H9 (cell line): ENCODE data around the gene ARRB1. TPM values are rescaled to one million over a fixed set of nuclear protein-coding genes. Genes with fewer than 3 reads are reported as not detected.
A peak's percentile ranks its signal among the peaks of the same experiment; 100 is the strongest.

ENCODE experiments used
- DNase-seq: peaks from one replicate; pipeline ENCODE4 v3.0.0-alpha.2; 2017
- H2AFZ ChIP-seq: one replicate; pipeline ENCODE4 v1.6.1; 2013; ENCODE audit warnings: mild to moderate bottlenecking, low read length, control low read depth, moderate library complexity
- H2AK5ac ChIP-seq: 2 replicates; pipeline ENCODE4 v1.6.1; 2013; ENCODE audit warnings: low read length, control low read depth, mixed read lengths; ENCODE audit not compliant: insufficient read length
- H2BK120ac ChIP-seq: one replicate; pipeline ENCODE4 v1.6.1; 2013; ENCODE audit warnings: low read depth, mild to moderate bottlenecking, low read length, control low read depth, inconsistent platforms; ENCODE audit not compliant: poor library complexity, severe bottlenecking
- H2BK12ac ChIP-seq: 2 replicates; pipeline ENCODE4 v1.6.1; 2013; ENCODE audit warnings: low read length, control low read depth, mixed read lengths, low read depth; ENCODE audit not compliant: insufficient read length
- H2BK15ac ChIP-seq: 2 replicates; pipeline ENCODE4 v1.6.1; 2013; ENCODE audit warnings: low read depth, low read length, control low read depth
- H2BK20ac ChIP-seq: one replicate; pipeline ENCODE4 v1.6.1; 2013; ENCODE audit warnings: low read depth, mild to moderate bottlenecking, low read length, control low read depth, inconsistent platforms; ENCODE audit not compliant: poor library complexity, severe bottlenecking
- H2BK5ac ChIP-seq: 2 replicates; pipeline ENCODE4 v1.6.1; 2013; ENCODE audit warnings: low read length, control low read depth, mixed read lengths; ENCODE audit not compliant: insufficient read length
- H3K14ac ChIP-seq: 2 replicates; pipeline ENCODE4 v1.6.1; 2013; ENCODE audit warnings: low read length, control low read depth; ENCODE audit not compliant: insufficient read depth
- H3K18ac ChIP-seq: 2 replicates; pipeline ENCODE4 v1.6.1; 2013; ENCODE audit warnings: low read depth, mild to moderate bottlenecking, mixed read lengths, low read length, control low read depth; ENCODE audit not compliant: insufficient read length
- H3K23ac ChIP-seq: 2 replicates; pipeline ENCODE4 v1.6.1; 2013; ENCODE audit warnings: low read length, control low read depth, mixed read lengths, low read depth; ENCODE audit not compliant: insufficient read length
- H3K23me2 ChIP-seq: 2 replicates; pipeline ENCODE4 v1.6.1; 2013; ENCODE audit warnings: low read depth, mild to moderate bottlenecking, mixed read lengths, low read length, control low read depth; ENCODE audit not compliant: insufficient read length, poor library complexity, severe bottlenecking
- H3K27ac ChIP-seq: 2 replicates; pipeline ENCODE4 v1.5.1; 2013; ENCODE audit warnings: low read length, control low read depth, mixed read lengths, low read depth; ENCODE audit not compliant: insufficient read length
- H3K27me3 ChIP-seq: 2 replicates; pipeline ENCODE4 v1.6.1; 2013; ENCODE audit warnings: low read length, control low read depth, inconsistent platforms; ENCODE audit not compliant: insufficient read depth
- H3K4ac ChIP-seq: 2 replicates; pipeline ENCODE4 v1.6.1; 2013; ENCODE audit warnings: low read depth, mild to moderate bottlenecking, control low read depth, inconsistent platforms, low read length, moderate library complexity
- H3K4me1 ChIP-seq: 2 replicates; pipeline ENCODE4 v1.6.1; 2013; ENCODE audit warnings: low read length, control low read depth, inconsistent platforms; ENCODE audit not compliant: insufficient read depth
- H3K4me2 ChIP-seq: 2 replicates; pipeline ENCODE4 v1.6.1; 2013; ENCODE audit warnings: low read length, control low read depth, mixed read lengths; ENCODE audit not compliant: insufficient read length, insufficient read depth
- H3K56ac ChIP-seq: 2 replicates; pipeline ENCODE4 v1.6.1; 2013; ENCODE audit warnings: low read depth, mild to moderate bottlenecking, mixed read lengths, low read length, control low read depth; ENCODE audit not compliant: insufficient read length
- H3K79me1 ChIP-seq: 2 replicates; pipeline ENCODE4 v1.6.1; 2013; ENCODE audit warnings: low read depth, mild to moderate bottlenecking, moderate library complexity, low read length, control low read depth, inconsistent platforms; ENCODE audit not compliant: insufficient read depth, poor library complexity, severe bottlenecking
- H3K79me2 ChIP-seq: 2 replicates; pipeline ENCODE4 v1.6.1; 2013; ENCODE audit warnings: low read length, control low read depth, inconsistent platforms; ENCODE audit not compliant: insufficient read depth
- H3K9ac ChIP-seq: 2 replicates; pipeline ENCODE4 v1.6.1; 2013; ENCODE audit warnings: low read length, control low read depth, mixed read lengths; ENCODE audit not compliant: insufficient read length; ENCODE audit errors: extremely low read depth
- H3K9me3 ChIP-seq: one replicate; pipeline ENCODE4 v1.6.1; 2013; ENCODE audit warnings: low read depth, low read length, inconsistent platforms; ENCODE audit not compliant: control insufficient read depth
- H3T11ph ChIP-seq: one replicate; pipeline ENCODE4 v1.6.1; 2013; ENCODE audit warnings: mild to moderate bottlenecking, low read length, control low read depth, inconsistent platforms
- H4K20me1 ChIP-seq: one replicate; pipeline ENCODE4 v1.6.1; 2013; ENCODE audit not compliant: control insufficient read depth, insufficient read length, insufficient read depth
- H4K5ac ChIP-seq: 2 replicates; pipeline ENCODE4 v1.6.1; 2013; ENCODE audit warnings: low read depth, mild to moderate bottlenecking, mixed read lengths, low read length, control low read depth; ENCODE audit not compliant: insufficient read length
- H4K8ac ChIP-seq: replicated peaks from 2 replicates; pipeline ENCODE4 v1.6.1; 2013; ENCODE audit warnings: low read length, control low read depth, mixed read lengths, low read depth; ENCODE audit not compliant: insufficient read length
- H4K91ac ChIP-seq: 2 replicates; pipeline ENCODE4 v1.6.1; 2013; ENCODE audit warnings: low read depth, mild to moderate bottlenecking, moderate library complexity, mixed read lengths, low read length, control low read depth; ENCODE audit not compliant: insufficient read length
- H3K27ac Mint-ChIP-seq, 3 experiments: 2 replicates in 2 of 3; 3 replicates in 1 of 3; pipeline ENCODE4 v1.8.0; 2020 to 2021; ENCODE audit warnings: mixed read lengths in 3 of 3, mild to moderate bottlenecking in 1 of 3, moderate library complexity in 1 of 3
- H3K27me3 Mint-ChIP-seq: 2 replicates; pipeline ENCODE4 v1.8.0; 2021; ENCODE audit warnings: low read depth, mild to moderate bottlenecking, moderate library complexity, mixed read lengths
- H3K36me3 Mint-ChIP-seq, 3 experiments: 2 replicates in 2 of 3; 3 replicates in 1 of 3; pipeline ENCODE4 v1.8.0; 2020 to 2021; ENCODE audit warnings: low read depth in 3 of 3, mixed read lengths in 3 of 3; ENCODE audit not compliant: insufficient read depth in 1 of 3
- H3K4me1 Mint-ChIP-seq, 2 experiments: 2 replicates each; pipeline ENCODE4 v1.8.0; 2020; ENCODE audit warnings: mixed read lengths in 2 of 2
- H3K4me3 Mint-ChIP-seq, 2 experiments: 2 replicates in 1 of 2; 3 replicates in 1 of 2; pipeline ENCODE4 v1.8.0; 2020 to 2021; ENCODE audit warnings: mild to moderate bottlenecking in 2 of 2, mixed read lengths in 2 of 2, moderate library complexity in 1 of 2
- H3K9me3 Mint-ChIP-seq, 2 experiments: 2 replicates in 1 of 2; 3 replicates in 1 of 2; pipeline ENCODE4 v1.8.0; 2020; ENCODE audit warnings: mild to moderate bottlenecking in 2 of 2, mixed read lengths in 2 of 2, moderate library complexity in 1 of 2
- WGBS: extraction: QIAGEN DNeasy Blood & Tissue Kit; methylation state at CpG from one replicate; pipeline ENCODE4 v1.1.7; 2013; ENCODE audit warnings: missing lambda C conversion rate, low lambda C conversion rate, mixed read lengths; ENCODE audit not compliant: insufficient read length; ENCODE audit errors: extremely low coverage; 5-methylcytosine and 5-hydroxymethylcytosine counted together
- total RNA-seq: library from RNA; stranded (reverse); gene quantifications from 2 replicates; pipeline ENCODE4 v1.2.1, GENCODE V29; 2021
- TF ChIP-seq, protein P1 (sequence below): fragments of 200-600 bp; sonication (generic); conservative IDR thresholded peaks from 3 replicates; pipeline ENCODE4 v1.8.0; 2021; ENCODE audit warnings: antibody characterized with exemption, mild to moderate bottlenecking

The ARRB1 gene
- total RNA-seq, 1 experiment from 2014 or later = 20.6 TPM

DNA sequence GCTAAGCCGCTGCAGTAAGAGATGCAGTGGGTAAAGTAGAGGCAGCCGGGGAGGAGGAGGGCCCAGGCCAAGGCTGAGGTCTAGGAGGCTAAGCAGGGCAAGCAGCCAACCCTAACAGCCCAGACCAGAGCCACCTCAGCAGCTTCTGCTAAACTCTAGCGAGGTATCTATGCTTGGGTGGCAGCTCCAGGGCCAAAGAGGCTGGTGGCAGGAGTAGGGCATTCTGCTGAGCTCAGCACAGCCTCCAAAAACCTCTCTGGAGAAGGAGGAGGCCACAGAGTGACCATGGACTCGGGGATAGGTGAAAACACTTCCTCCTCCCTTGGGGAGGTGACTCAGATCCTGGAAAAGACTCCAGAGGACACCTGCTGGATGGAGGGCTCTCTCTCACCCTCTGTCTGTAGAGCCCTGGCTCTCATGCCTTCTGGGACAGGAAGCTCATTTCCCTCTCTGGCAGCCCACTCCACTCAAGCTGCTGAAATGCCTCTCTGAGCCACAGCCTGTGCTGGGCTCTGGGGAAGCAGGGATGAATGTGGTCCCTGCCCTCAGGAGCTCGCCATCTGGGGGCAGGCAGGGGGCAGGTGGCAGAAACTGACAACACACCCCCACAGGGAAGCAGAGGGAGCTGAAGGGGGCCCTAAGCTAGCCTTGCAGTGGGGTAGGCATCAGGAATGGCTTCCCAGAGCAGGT lies 127.4 kb downstream of the ARRB1 start:
- Histone ChIP-seq H4K91ac (no peak overlapping the region), H2BK12ac (no peak overlapping the region), H3T11ph (no peak overlapping the region), H3K79me1 (no peaks in the 10 kb centered on the region), H3K4ac (no peak overlapping the region), H3K27ac (no peak overlapping the region), H2BK5ac (no peak overlapping the region), H3K79me2 (no peaks in the 10 kb centered on the region), H2BK20ac (no peak overlapping the region), H2AK5ac (no peak overlapping the region), H3K56ac (no peak overlapping the region), H3K9ac (no peak overlapping the region), H4K8ac (no peak overlapping the region), H3K23ac (no peak overlapping the region), H2AFZ (no peak overlapping the region), H4K20me1 (no peaks in the 10 kb centered on the region), H3K4me1 (no peaks in the 10 kb centered on the region; the same call in 1 of the 2 replicates), H4K5ac (no peak overlapping the region), H3K9me3 (no peaks in the 10 kb centered on the region), H3K23me2 (no peaks in the 10 kb centered on the region), H3K27me3 (no peaks in the 10 kb centered on the region), H3K4me2 (no peak overlapping the region), H2BK15ac (no peak overlapping the region), H3K14ac (no peak overlapping the region), H3K18ac (no peak overlapping the region), H2BK120ac (no peak overlapping the region)
- WGBS = no CpG with 5 or more reads among the region's 5 CpGs
- no peak overlapping the region for H3K4me3 Mint-ChIP-seq
- peaks cover 8 to 10% of the 10 kb centered on the region in 2 experiments; a peak in 3 of 4 replicates for H3K4me1 Mint-ChIP-seq
- H3K27me3 Mint-ChIP-seq = peaks cover 5% of the 10 kb centered on the region
- TF ChIP-seq, protein P1, sequence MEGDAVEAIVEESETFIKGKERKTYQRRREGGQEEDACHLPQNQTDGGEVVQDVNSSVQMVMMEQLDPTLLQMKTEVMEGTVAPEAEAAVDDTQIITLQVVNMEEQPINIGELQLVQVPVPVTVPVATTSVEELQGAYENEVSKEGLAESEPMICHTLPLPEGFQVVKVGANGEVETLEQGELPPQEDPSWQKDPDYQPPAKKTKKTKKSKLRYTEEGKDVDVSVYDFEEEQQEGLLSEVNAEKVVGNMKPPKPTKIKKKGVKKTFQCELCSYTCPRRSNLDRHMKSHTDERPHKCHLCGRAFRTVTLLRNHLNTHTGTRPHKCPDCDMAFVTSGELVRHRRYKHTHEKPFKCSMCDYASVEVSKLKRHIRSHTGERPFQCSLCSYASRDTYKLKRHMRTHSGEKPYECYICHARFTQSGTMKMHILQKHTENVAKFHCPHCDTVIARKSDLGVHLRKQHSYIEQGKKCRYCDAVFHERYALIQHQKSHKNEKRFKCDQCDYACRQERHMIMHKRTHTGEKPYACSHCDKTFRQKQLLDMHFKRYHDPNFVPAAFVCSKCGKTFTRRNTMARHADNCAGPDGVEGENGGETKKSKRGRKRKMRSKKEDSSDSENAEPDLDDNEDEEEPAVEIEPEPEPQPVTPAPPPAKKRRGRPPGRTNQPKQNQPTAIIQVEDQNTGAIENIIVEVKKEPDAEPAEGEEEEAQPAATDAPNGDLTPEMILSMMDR = peak; percentile 36; the same call in 2 of the 3 replicates
- no peaks in the 10 kb centered on the region for H3K36me3 Mint-ChIP-seq
- DNase-seq = peak; percentile 44
- H3K27ac Mint-ChIP-seq = no peak overlapping the region; a peak in 1 of 7 replicates
- H3K9me3 Mint-ChIP-seq = no peaks in the 10 kb centered on the region
